DOHH2 (cell line): ENCODE data around the gene OLFM2.

Experiments
- H3F3A ChIP-seq: fragments of 200-600 bp; sonication (generic), shearing (Covaris generic); 2 replicates; pipeline ENCODE4 v1.6.0; 2016; ENCODE audit warnings: antibody characterized with exemption, mild to moderate bottlenecking; ENCODE audit not compliant: control insufficient read depth, insufficient read depth
- H3K27ac ChIP-seq: fragments of 200-600 bp; sonication (generic); 2 replicates; pipeline ENCODE4 v1.5.1; 2014; ENCODE audit warnings: low read depth, mild to moderate bottlenecking, low read length, moderate library complexity
- H3K27me3 ChIP-seq: fragments of 200-600 bp; sonication (generic); 2 replicates; pipeline ENCODE4 v1.6.1; 2014; ENCODE audit warnings: mild to moderate bottlenecking, low read length, mixed read lengths; ENCODE audit not compliant: control insufficient read depth
- H3K36me3 ChIP-seq: fragments of 200-600 bp; sonication (generic); 2 replicates; pipeline ENCODE4 v1.6.1; 2014; ENCODE audit warnings: mild to moderate bottlenecking, low read length, moderate library complexity, mixed read lengths; ENCODE audit not compliant: control insufficient read depth
- H3K4me1 ChIP-seq: fragments of 200-600 bp; sonication (generic); 2 replicates; pipeline ENCODE4 v1.6.1; 2014; ENCODE audit warnings: mild to moderate bottlenecking, low read length, mixed read lengths; ENCODE audit not compliant: control insufficient read depth
- H3K4me2 ChIP-seq: fragments of 200-600 bp; sonication (generic); 2 replicates; pipeline ENCODE4 v1.6.0; 2014; ENCODE audit warnings: mild to moderate bottlenecking, low read length, moderate library complexity
- H3K4me3 ChIP-seq: fragments of 200-600 bp; sonication (generic); 2 replicates; pipeline ENCODE4 v1.5.1; 2014; ENCODE audit warnings: mild to moderate bottlenecking, low read length, mixed read lengths
- H3K79me2 ChIP-seq: fragments of 200-600 bp; sonication (generic); 2 replicates; pipeline ENCODE4 v1.6.1; 2014; ENCODE audit warnings: mild to moderate bottlenecking, low read length, mixed read lengths; ENCODE audit not compliant: control insufficient read depth
- H3K9me2 ChIP-seq: fragments of 200-600 bp; sonication (generic); replicated peaks from 2 replicates; pipeline ENCODE4 v1.6.1; 2014; ENCODE audit warnings: mild to moderate bottlenecking, low read length, mixed read lengths; ENCODE audit not compliant: control insufficient read depth
- H3K9me3 ChIP-seq: fragments of 200-600 bp; sonication (generic); 2 replicates; pipeline ENCODE4 v1.6.1; 2014; ENCODE audit warnings: antibody characterized with exemption, low read length, mixed read lengths; ENCODE audit not compliant: control insufficient read depth, insufficient read depth
- H4K20me1 ChIP-seq: fragments of 200-600 bp; sonication (generic); 2 replicates; pipeline ENCODE4 v1.6.0; 2014; ENCODE audit warnings: low read depth, mild to moderate bottlenecking, antibody characterized with exemption, low read length, moderate library complexity; ENCODE audit not compliant: control insufficient read depth, insufficient read depth
- EZH2phosphoT487 ChIP-seq: fragments of 200-600 bp; sonication (generic); IDR thresholded peaks from 2 replicates; pipeline ENCODE4 v1.6.1; 2017; ENCODE audit warnings: borderline replicate concordance, mild to moderate bottlenecking, antibody characterized with exemption, low read length, moderate library complexity, mixed read lengths
- TF ChIP-seq, protein P1 (sequence below): fragments of 200-600 bp; sonication (generic); IDR thresholded peaks from one replicate; pipeline ENCODE4 v1.5.1; 2014; ENCODE audit warnings: antibody characterized with exemption, mild to moderate bottlenecking, low read depth, low read length; ENCODE audit not compliant: poor library complexity, severe bottlenecking

OLFM2 gene

DNA sequence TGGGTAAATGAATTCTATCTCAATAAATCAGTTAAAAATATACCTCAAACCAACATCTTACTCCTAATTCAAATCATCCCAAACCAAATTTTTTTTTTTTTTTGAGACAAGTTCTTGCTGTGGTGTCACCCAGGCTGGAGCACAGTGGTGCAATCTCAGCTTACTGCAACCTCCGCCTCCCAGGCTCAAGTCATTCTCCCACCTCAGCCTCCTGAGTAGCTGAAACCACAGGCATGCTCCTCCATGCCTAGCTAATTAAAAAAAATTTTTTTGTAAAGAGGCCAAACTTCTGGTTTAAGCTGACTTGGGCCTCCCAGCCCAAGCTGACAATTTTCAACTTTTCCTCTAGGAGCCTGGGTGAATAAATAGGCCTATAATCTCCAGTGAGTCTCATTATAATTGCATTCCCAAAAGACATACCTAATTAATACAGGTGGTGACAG lies 22.1 kb upstream of the OLFM2 start:
- Histone ChIP-seq H3K9me2 (no peaks in the 10 kb centered on the region), H3K79me2 (no peaks in the 10 kb centered on the region), H3K9me3 (no peaks in the 10 kb centered on the region), H3K27ac (no peak overlapping the region), H4K20me1 (no peaks in the 10 kb centered on the region), H3K27me3 (no peaks in the 10 kb centered on the region), H3K4me2 (no peak overlapping the region), H3F3A (no peaks in the 10 kb centered on the region), H3K4me3 (no peak overlapping the region), H3K4me1 (peaks cover 10% of the 10 kb centered on the region), H3K36me3 (no peaks in the 10 kb centered on the region)
- no peak for TF ChIP-seq EZH2phosphoT487
- TF ChIP-seq, protein P1, sequence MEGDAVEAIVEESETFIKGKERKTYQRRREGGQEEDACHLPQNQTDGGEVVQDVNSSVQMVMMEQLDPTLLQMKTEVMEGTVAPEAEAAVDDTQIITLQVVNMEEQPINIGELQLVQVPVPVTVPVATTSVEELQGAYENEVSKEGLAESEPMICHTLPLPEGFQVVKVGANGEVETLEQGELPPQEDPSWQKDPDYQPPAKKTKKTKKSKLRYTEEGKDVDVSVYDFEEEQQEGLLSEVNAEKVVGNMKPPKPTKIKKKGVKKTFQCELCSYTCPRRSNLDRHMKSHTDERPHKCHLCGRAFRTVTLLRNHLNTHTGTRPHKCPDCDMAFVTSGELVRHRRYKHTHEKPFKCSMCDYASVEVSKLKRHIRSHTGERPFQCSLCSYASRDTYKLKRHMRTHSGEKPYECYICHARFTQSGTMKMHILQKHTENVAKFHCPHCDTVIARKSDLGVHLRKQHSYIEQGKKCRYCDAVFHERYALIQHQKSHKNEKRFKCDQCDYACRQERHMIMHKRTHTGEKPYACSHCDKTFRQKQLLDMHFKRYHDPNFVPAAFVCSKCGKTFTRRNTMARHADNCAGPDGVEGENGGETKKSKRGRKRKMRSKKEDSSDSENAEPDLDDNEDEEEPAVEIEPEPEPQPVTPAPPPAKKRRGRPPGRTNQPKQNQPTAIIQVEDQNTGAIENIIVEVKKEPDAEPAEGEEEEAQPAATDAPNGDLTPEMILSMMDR, result no peak

DNA sequence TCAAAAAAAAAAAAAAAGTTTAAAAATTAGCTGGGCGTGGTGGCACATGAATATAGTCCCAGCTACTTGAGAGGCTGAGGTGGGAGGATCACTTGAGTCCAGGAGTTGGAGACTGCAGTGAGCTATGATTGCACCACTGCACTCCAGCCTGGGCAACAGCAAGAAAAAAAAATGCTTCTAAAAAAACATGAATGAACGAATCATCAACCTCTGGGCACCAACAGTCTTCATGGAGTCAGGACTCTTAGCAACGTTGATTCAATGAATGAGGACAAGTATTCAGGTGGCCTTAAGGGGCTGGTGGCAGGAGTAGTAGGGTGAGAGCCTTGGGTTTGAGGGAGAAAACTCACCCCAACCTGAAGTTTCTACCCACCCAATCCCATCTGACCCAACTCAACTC lies 20.6 kb upstream of the OLFM2 start:
- Histone ChIP-seq H3K9me2 (no peaks in the 10 kb centered on the region), H3K79me2 (no peaks in the 10 kb centered on the region), H3K4me2 (no peak overlapping the region), H4K20me1 (no peaks in the 10 kb centered on the region), H3K4me3 (no peak overlapping the region), H3K36me3 (no peaks in the 10 kb centered on the region), H3K4me1 (peaks cover 12% of the 10 kb centered on the region), H3K27ac (no peak overlapping the region), H3K9me3 (no peaks in the 10 kb centered on the region), H3K27me3 (no peaks in the 10 kb centered on the region), H3F3A (no peaks in the 10 kb centered on the region)
- no peak for TF ChIP-seq EZH2phosphoT487
- TF ChIP-seq, protein P1, result no peak

GRCh38 chr19:9953802-9954542 lies 17.7 kb upstream of the OLFM2 start:
- Histone ChIP-seq H3F3A (no peaks in the 10 kb centered on the region), H3K27ac (no peak overlapping the region), H3K79me2 (no peaks in the 10 kb centered on the region), H3K36me3 (no peaks in the 10 kb centered on the region), H3K4me3 (no peak overlapping the region; the same call in 1 of the 2 replicates), H3K9me2 (no peaks in the 10 kb centered on the region), H3K9me3 (no peaks in the 10 kb centered on the region), H3K4me1 (peaks cover 12% of the 10 kb centered on the region), H3K27me3 (no peaks in the 10 kb centered on the region), H3K4me2 (peak overlapping the region; percentile 36; the same call in 1 of the 2 replicates), H4K20me1 (no peaks in the 10 kb centered on the region)
- TF ChIP-seq, protein P1, result no peak
- TF ChIP-seq EZH2phosphoT487, result no peak
